ENCODE measurements around the gene CHST15. TPM values are rescaled to one million over a fixed set of nuclear protein-coding genes. Genes with fewer than 3 reads are reported as not detected.

CHST15 gene
- total and polyA plus RNA-seq, 2 donors, result 7.7 to 12.4 TPM

Other genes with a start within 250 kb of the CHST15 start
- 5.8 TPM for gene CPXM2, start 201.8 kb downstream of the CHST15 start, total RNA-seq
- gene CPXM2, start 201.8 kb downstream of the CHST15 start, polyA plus RNA-seq, result 6.9 TPM

Data from thymus (tissue), 2 donors.